IPS-11a (cell line): ENCODE measurements around the gene SYT14.
"Not testable (repeated sequence)": the region's sequence is repeated elsewhere in the genome, so short reads cannot be mapped to it uniquely, and the experiment has no call there.

Experiments
- H3K4me3 ChIP-seq: one replicate; pipeline ENCODE4 v1.5.1; 2013; ENCODE audit warnings: low read depth, low read length, control low read depth

The SYT14 gene

GRCh38 chr1:210196266-210196665 is 258.2 kb downstream of the SYT14 start:
- H3K4me3 ChIP-seq, result not testable (repeated sequence)

GRCh38 chr1:210198840-210199239 is 260.8 kb downstream of the SYT14 start:
- no peak overlapping the region for H3K4me3 ChIP-seq

GRCh38 chr1:210200124-210200736 is 262.2 kb downstream of the SYT14 start:
- no peak overlapping the region for H3K4me3 ChIP-seq

- no peak overlapping the region for H3K4me3 ChIP-seq
Measured at GRCh38 chr1:210201681-210202080, 263.7 kb downstream of the SYT14 start.

- no peak overlapping the region for H3K4me3 ChIP-seq
Measured at GRCh38 chr1:210207597-210208450, 269.8 kb downstream of the SYT14 start.

- H3K4me3 ChIP-seq, result no peak overlapping the region
Measured at GRCh38 chr1:210213335-210213734, 275.3 kb downstream of the SYT14 start.

- H3K4me3 ChIP-seq, result no peak overlapping the region
Measured at GRCh38 chr1:210214573-210215409, 276.8 kb downstream of the SYT14 start.

GRCh38 chr1:210217482-210217881 is 279.5 kb downstream of the SYT14 start:
- no peak overlapping the region for H3K4me3 ChIP-seq

- no peak overlapping the region for H3K4me3 ChIP-seq
Measured at GRCh38 chr1:210218047-210218446, 280.0 kb downstream of the SYT14 start.
